H1 (cell line): Measurements from ENCODE around the gene TNFSF18. TPM values are rescaled to one million over a fixed set of nuclear protein-coding genes. Genes with fewer than 3 reads are reported as not detected.
A peak's percentile ranks its signal among the peaks of the same experiment; 100 is the strongest.

ENCODE experiments used
- CTCF ChIA-PET: fragments of 300-600 bp; sonication (Branson Sonifier 250); formaldehyde crosslinking; loops from one replicate; lab custom pipeline; 2021; ENCODE audit not compliant: partially characterized antibody; lab: Charles Lee
- POLR2A ChIA-PET: fragments of 300-600 bp; sonication (Branson Sonifier 250); formaldehyde crosslinking; loops from one replicate; lab custom pipeline; 2021; ENCODE audit warnings: inconsistent platforms; ENCODE audit not compliant: partially characterized antibody; lab: Charles Lee
- DNase-seq, 2 experiments: peaks; one replicate each; pipeline versions ENCODE4 v3.0.0 to v3.0.0-alpha.2; 2010 to 2022; ENCODE audit warnings: low spot score in 2 of 2, low read depth in 1 of 2, mixed read lengths in 1 of 2
- FAIRE-seq: peaks from 2 replicates; lab custom pipeline; 2011; peaks lifted over from hg19 to GRCh38; lab: Jason Lieb, UNC
- H2AFZ ChIP-seq: 2 replicates; pipeline ENCODE4 v1.8.1; 2012; ENCODE audit warnings: low read length, inconsistent platforms
- H2AK5ac ChIP-seq: 2 replicates; pipeline ENCODE4 v1.6.1; 2013; ENCODE audit warnings: low read depth, low read length
- H2BK120ac ChIP-seq: replicated peaks from 2 replicates; pipeline ENCODE3; 2013; ENCODE audit warnings: low read depth, low read length, inconsistent platforms
- H2BK12ac ChIP-seq: 2 replicates; pipeline ENCODE4 v1.6.1; 2013; ENCODE audit warnings: low read depth, low read length
- H2BK15ac ChIP-seq: 2 replicates; pipeline ENCODE4 v1.6.1; 2013; ENCODE audit warnings: low read length
- H2BK20ac ChIP-seq: 2 replicates; pipeline ENCODE4 v1.6.1; 2013; ENCODE audit warnings: low read length
- H2BK5ac ChIP-seq: 2 replicates; pipeline ENCODE4 v1.6.1; 2013; ENCODE audit warnings: low read depth, low read length
- H3K14ac ChIP-seq: 2 replicates; pipeline ENCODE4 v1.6.1; 2013; ENCODE audit warnings: inconsistent platforms; ENCODE audit not compliant: insufficient read length
- H3K18ac ChIP-seq: 2 replicates; pipeline ENCODE4 v1.6.1; 2013; ENCODE audit warnings: low read length; ENCODE audit errors: extremely low read depth
- H3K23ac ChIP-seq: 2 replicates; pipeline ENCODE4 v1.6.1; 2013; ENCODE audit warnings: inconsistent platforms; ENCODE audit not compliant: insufficient read length
- H3K23me2 ChIP-seq: 2 replicates; pipeline ENCODE4 v1.6.1; 2013; ENCODE audit warnings: low read depth, low read length
- H3K27ac ChIP-seq: 2 replicates; pipeline ENCODE4 v1.6.1; 2011; ENCODE audit warnings: low read depth, low read length, inconsistent platforms
- H3K27me3 ChIP-seq, 4 experiments: replicated peaks in 1 of 4; 1 replicate in 1 of 4; 2 replicates in 3 of 4; pipeline versions ENCODE4 v1.6.1 to v1.8.1; 2011 to 2013; ENCODE audit warnings: low read length in 3 of 4, mild to moderate bottlenecking in 3 of 4, inconsistent platforms in 2 of 4, mixed read lengths in 2 of 4, moderate library complexity in 1 of 4; ENCODE audit not compliant: control insufficient read depth in 3 of 4, insufficient read depth in 3 of 4; ENCODE audit errors: extremely low read depth in 1 of 4
- H3K36me3 ChIP-seq, 4 experiments: 2 replicates each; pipeline versions ENCODE4 v1.6.1 to v1.8.1; 2011 to 2013; ENCODE audit warnings: mild to moderate bottlenecking in 4 of 4, low read length in 3 of 4, moderate library complexity in 2 of 4, control low read depth in 1 of 4, inconsistent platforms in 1 of 4; ENCODE audit not compliant: insufficient read depth in 4 of 4, control insufficient read depth in 2 of 4
- H3K4ac ChIP-seq: replicated peaks from 2 replicates; pipeline ENCODE3; 2013; ENCODE audit warnings: low read length, low read depth, mixed read lengths, inconsistent platforms; ENCODE audit not compliant: insufficient read length
- H3K4me1 ChIP-seq, 4 experiments: replicated peaks in 1 of 4; 1 replicate in 1 of 4; 2 replicates in 3 of 4; pipeline versions ENCODE4 v1.6.1 to v1.8.1; 2011 to 2013; ENCODE audit warnings: low read length in 3 of 4, inconsistent platforms in 2 of 4, mixed read lengths in 1 of 4; ENCODE audit not compliant: insufficient read depth in 4 of 4, control insufficient read depth in 3 of 4
- H3K4me2 ChIP-seq, 2 experiments: 2 replicates each; pipeline versions ENCODE4 v1.6.1 to v1.8.1; 2011 to 2013; ENCODE audit warnings: low read depth in 2 of 2, low read length in 2 of 2, control low read depth in 1 of 2, inconsistent platforms in 1 of 2, mild to moderate bottlenecking in 1 of 2; ENCODE audit not compliant: insufficient read depth in 1 of 2
- H3K4me3 ChIP-seq, 4 experiments: fragments of 200-600, 300-600 bp in 1 of 4; sonication (generic), shearing (Covaris generic), sonication (Bioruptor Twin) in 1 of 4; 2 replicates each; pipeline versions ENCODE4 v1.5.1 to v1.8.1; 2011 to 2016; ENCODE audit warnings: low read length in 4 of 4, low read depth in 3 of 4, control low read depth in 2 of 4, inconsistent platforms in 2 of 4, mild to moderate bottlenecking in 2 of 4, mixed read lengths in 1 of 4, moderate library complexity in 1 of 4; ENCODE audit not compliant: insufficient read depth in 2 of 4; ENCODE audit errors: extremely low read depth in 1 of 4
- H3K56ac ChIP-seq: replicated peaks from 2 replicates; pipeline ENCODE3; 2013; ENCODE audit warnings: low read depth, mild to moderate bottlenecking, mixed read lengths, low read length, inconsistent platforms; ENCODE audit not compliant: insufficient read length
- H3K79me1 ChIP-seq: 2 replicates; pipeline ENCODE4 v1.6.1; 2013; ENCODE audit warnings: low read depth, low read length, control low read depth
- H3K79me2 ChIP-seq, 2 experiments: 2 replicates each; pipeline versions ENCODE4 v1.6.1 to v1.8.1; 2012 to 2013; ENCODE audit warnings: low read length in 2 of 2, mild to moderate bottlenecking in 2 of 2, inconsistent platforms in 1 of 2; ENCODE audit not compliant: insufficient read depth in 2 of 2, control insufficient read depth in 1 of 2
- H3K9ac ChIP-seq, 4 experiments: replicated peaks in 1 of 4; 1 replicate in 1 of 4; 2 replicates in 3 of 4; pipeline versions ENCODE4 v1.6.1 to v1.8.1; 2011 to 2013; ENCODE audit warnings: low read depth in 3 of 4, low read length in 3 of 4, control low read depth in 2 of 4, mild to moderate bottlenecking in 2 of 4, moderate library complexity in 2 of 4, inconsistent platforms in 1 of 4; ENCODE audit errors: extremely low read depth in 1 of 4
- H3K9me3 ChIP-seq, 2 experiments: 2 replicates each; pipeline versions ENCODE4 v1.6.1 to v1.8.1; 2012 to 2013; ENCODE audit warnings: mild to moderate bottlenecking in 2 of 2, moderate library complexity in 2 of 2, control low read depth in 1 of 2, inconsistent platforms in 1 of 2, low read depth in 1 of 2, low read length in 1 of 2, mixed read lengths in 1 of 2; ENCODE audit not compliant: insufficient read depth in 2 of 2
- H4K20me1 ChIP-seq, 2 experiments: replicated peaks in 1 of 2; 2 replicates each; pipeline versions ENCODE3 to v1.8.1; 2011 to 2013; ENCODE audit warnings: inconsistent platforms in 2 of 2, low read length in 2 of 2, mild to moderate bottlenecking in 1 of 2; ENCODE audit not compliant: insufficient read depth in 2 of 2, control insufficient read depth in 1 of 2
- H4K5ac ChIP-seq: 2 replicates; pipeline ENCODE4 v1.6.1; 2013; ENCODE audit warnings: low read length, low read depth, mixed read lengths, inconsistent platforms; ENCODE audit not compliant: insufficient read length
- H4K8ac ChIP-seq: 2 replicates; pipeline ENCODE4 v1.8.0; 2013; ENCODE audit warnings: mild to moderate bottlenecking, moderate library complexity, low read length, inconsistent platforms; ENCODE audit not compliant: insufficient read depth; ENCODE audit errors: extremely low read depth
- H4K91ac ChIP-seq: replicated peaks from 2 replicates; pipeline ENCODE3; 2013; ENCODE audit warnings: low read length, mixed read lengths, inconsistent platforms; ENCODE audit not compliant: insufficient read length
- MAFK ChIP-seq: IDR thresholded peaks from 2 replicates; pipeline ENCODE4 v1.6.1; 2012; ENCODE audit warnings: low read depth, mild to moderate bottlenecking, improper control_type of control experiment, low read length
- WGBS, 2 experiments: shearing (Covaris generic) in 1 of 2; methylation state at CpG; one replicate each; pipeline versions ENCODE4 v1.1.6 to v1.1.7; 2013 to 2015; ENCODE audit warnings: low lambda C conversion rate in 2 of 2, mixed read lengths in 2 of 2, inconsistent platforms in 1 of 2, low coverage in 1 of 2, missing lambda C conversion rate in 1 of 2; ENCODE audit not compliant: insufficient replicate concordance in 2 of 2, insufficient coverage in 1 of 2, insufficient read length in 1 of 2; ENCODE audit errors: extremely low coverage in 1 of 2, missing lambda C conversion rate in 1 of 2; 5-methylcytosine and 5-hydroxymethylcytosine counted together
- polyA plus RNA-seq, 7 experiments: library from polyadenylated mRNA; depleted of rRNA in 3 of 7; stranded (reverse) in 5 of 7; unstranded in 2 of 7; fragments of >200 nt in 5 of 7; fragments of 200-250 nt in 2 of 7; gene quantifications; 1 replicate in 5 of 7; 2 replicates in 1 of 7; 4 replicates in 1 of 7; pipeline versions ENCODE4 v1.2.1 to v1.2.3, GENCODE V29; 2011 to 2013; ENCODE audit warnings: missing spikeins in 2 of 7, mixed read lengths in 2 of 7
- total RNA-seq: library from RNA; stranded (reverse); fragmentation: NEBNext Ultra II Directional; extraction: Animal tissue kit (Norgen Biotek cat#: 25700); gene quantifications from 2 replicates; pipeline ENCODE4 v1.2.1, GENCODE V29; 2021

TNFSF18 gene
- total and polyA plus RNA-seq, 2 of the 8 experiments (the other 6 are each of a cell fraction or from before 2014, with no cell fraction given), result not detected

GRCh38 chr1:173094541-173094940 is 43.8 kb upstream of the TNFSF18 start:
- no peak overlapping the region for H3K18ac ChIP-seq
- no peak overlapping the region for H3K4ac ChIP-seq
- WGBS, 2 experiments, result 88% methylated on average over 4 of the region's 4 CpGs; no CpG with 5 or more reads in 1 of the 2 experiments
- peak; percentile 26; the same call in 1 of the 2 replicates for TF ChIP-seq MAFK

More at GRCh38 chr1:173094541-173094940, 43.8 kb upstream of the TNFSF18 start:
- Histone ChIP-seq H2AK5ac (no peak overlapping the region), H4K20me1 (no peaks in the 10 kb centered on the region), H2BK120ac (no peak overlapping the region), H3K23ac (no peak overlapping the region), H3K79me2 (no peaks in the 10 kb centered on the region), H3K14ac (no peak overlapping the region), H3K4me3 (no peak overlapping the region), H3K56ac (no peak overlapping the region), H3K4me1 (no peaks in the 10 kb centered on the region), H3K79me1 (no peaks in the 10 kb centered on the region), H2AFZ (no peak overlapping the region), H3K9me3 (no peaks in the 10 kb centered on the region), H3K36me3 (no peaks in the 10 kb centered on the region), H3K4me2 (no peak overlapping the region), H4K91ac (no peak overlapping the region), H4K8ac (no peak overlapping the region), H2BK12ac (no peak overlapping the region), H2BK5ac (no peak overlapping the region), H4K5ac (no peak overlapping the region), H2BK20ac (no peak overlapping the region), H3K27ac (no peak overlapping the region), H3K23me2 (no peaks in the 10 kb centered on the region), H3K27me3 (no peaks in the 10 kb centered on the region), H2BK15ac (no peak overlapping the region), H3K9ac (no peak overlapping the region)
- POLR2A ChIA-PET, result no interaction called here
- CTCF ChIA-PET, result interaction anchor here (0.6 kb wide), 1 partner anchor 965 kb away, joined by 3 read pairs; no protein-coding TSS in a partner anchor
- DNase-seq (no peak), FAIRE-seq (no peak)
